HG02798 (cell line): ENCODE data around the gene EMC7.
"Not testable (repeated sequence)": the region's sequence is repeated elsewhere in the genome, so short reads cannot be mapped to it uniquely, and the experiment has no call there.

ENCODE experiments used
- ATAC-seq: cut with Tn5 transposase; IDR thresholded peaks from one replicate; pipeline ENCODE4 v1.9.1; 2021; ENCODE audit warnings: mild to moderate bottlenecking; ENCODE audit not compliant: unreplicated experiment, poor library complexity

The EMC7 gene

GRCh38 chr15:34101366-34102174 lies at the start of gene EMC7, which contains the start of gene PGBD4:
Gene EMC7, minus strand, starts transcription at chr15:34101862. Its CDS starts 23 bp downstream, at chr15:34101839.
Gene PGBD4, plus strand, starts transcription at chr15:34102083. Its CDS starts 449 bp downstream, at chr15:34102532.
- ATAC-seq, result peak; percentile 99

GRCh38 chr15:34147371-34148140 lies 45.9 kb upstream of the EMC7 start:
- no peak for ATAC-seq

- no peak for ATAC-seq
These were observed 31.8 kb upstream of the EMC7 start for GRCh38 chr15:34133511-34133910.

- no peak for ATAC-seq
These were observed 31.2 kb upstream of the EMC7 start for GRCh38 chr15:34132881-34133280.

- no peak for ATAC-seq
These were observed 27.2 kb upstream of the EMC7 start for GRCh38 chr15:34128898-34129297.

DNA sequence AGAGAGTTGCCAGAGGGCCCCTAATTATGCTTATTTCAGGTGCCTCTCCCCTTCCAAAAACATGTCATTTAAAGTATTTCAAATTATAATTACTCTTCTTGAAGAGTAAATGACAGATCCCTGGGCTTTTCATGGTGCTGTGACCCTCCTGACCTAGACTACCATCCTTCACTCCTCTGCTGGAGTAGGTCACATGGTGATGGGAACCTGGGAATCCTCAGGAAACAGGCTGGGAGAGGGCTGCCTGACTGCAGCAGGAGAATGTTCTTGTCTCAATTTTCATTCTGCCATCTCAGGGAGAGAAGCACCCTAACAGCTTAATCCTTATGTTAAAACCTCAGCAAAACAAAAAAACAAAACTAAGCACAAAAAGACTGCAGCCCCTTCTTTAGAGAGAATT lies 24.9 kb upstream of the EMC7 start:
- no peak for ATAC-seq

- ATAC-seq, result no peak
These were observed 24.3 kb upstream of the EMC7 start for GRCh38 chr15:34125945-34126344.

- ATAC-seq, result no peak
These were observed 23.0 kb upstream of the EMC7 start for GRCh38 chr15:34124651-34125050.

DNA sequence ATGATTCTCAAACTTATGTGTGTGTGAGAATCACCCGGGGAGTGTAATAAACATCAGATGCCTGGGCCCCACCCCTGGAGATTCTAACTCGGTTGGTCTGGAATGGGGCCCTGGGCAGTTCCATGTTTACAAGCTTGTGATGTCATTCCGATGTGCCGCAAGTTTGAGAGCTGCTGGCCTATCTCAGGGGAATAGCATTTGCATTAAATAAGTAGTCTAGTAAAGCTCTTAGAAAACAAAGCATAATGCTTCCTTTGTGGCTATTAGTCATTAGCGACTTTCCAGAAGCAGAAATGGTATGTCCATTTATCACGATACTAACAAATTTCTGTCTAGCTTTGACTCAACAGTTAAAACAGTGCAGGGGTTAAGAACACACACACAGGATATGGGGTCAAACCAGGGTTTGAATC lies 21.1 kb upstream of the EMC7 start:
- peak; percentile 49 for ATAC-seq

GRCh38 chr15:34121786-34122185 lies 20.1 kb upstream of the EMC7 start:
- ATAC-seq, result not testable (repeated sequence)

- ATAC-seq, result not testable (repeated sequence)
These were observed 18.8 kb upstream of the EMC7 start for GRCh38 chr15:34120420-34120819.

GRCh38 chr15:34119291-34119690 lies 17.6 kb upstream of the EMC7 start:
- no peak for ATAC-seq

GRCh38 chr15:34116620-34117019 lies 15.0 kb upstream of the EMC7 start:
- ATAC-seq, result no peak

- ATAC-seq, result no peak
These were observed 13.1 kb upstream of the EMC7 start for GRCh38 chr15:34114739-34115138.

DNA sequence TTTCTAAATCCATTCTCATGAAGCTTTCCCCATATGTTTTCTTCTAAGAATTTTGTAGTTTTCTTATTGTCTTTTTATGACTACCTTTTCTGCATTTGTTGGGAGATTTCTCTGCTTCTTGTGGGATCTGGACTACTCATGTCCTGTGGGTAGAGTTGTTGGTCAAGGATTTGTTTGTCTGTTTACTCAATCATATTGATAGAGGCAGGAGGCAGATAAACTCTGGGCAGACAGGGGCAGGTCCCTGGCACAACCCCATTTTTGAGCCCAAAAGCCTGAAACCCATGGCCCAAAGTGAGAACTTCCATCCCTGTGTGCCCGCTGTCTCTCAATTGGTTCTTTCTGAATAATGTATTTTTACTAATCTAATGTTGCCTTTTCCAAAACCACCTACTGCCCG lies 12.6 kb upstream of the EMC7 start:
- ATAC-seq, result no peak

DNA sequence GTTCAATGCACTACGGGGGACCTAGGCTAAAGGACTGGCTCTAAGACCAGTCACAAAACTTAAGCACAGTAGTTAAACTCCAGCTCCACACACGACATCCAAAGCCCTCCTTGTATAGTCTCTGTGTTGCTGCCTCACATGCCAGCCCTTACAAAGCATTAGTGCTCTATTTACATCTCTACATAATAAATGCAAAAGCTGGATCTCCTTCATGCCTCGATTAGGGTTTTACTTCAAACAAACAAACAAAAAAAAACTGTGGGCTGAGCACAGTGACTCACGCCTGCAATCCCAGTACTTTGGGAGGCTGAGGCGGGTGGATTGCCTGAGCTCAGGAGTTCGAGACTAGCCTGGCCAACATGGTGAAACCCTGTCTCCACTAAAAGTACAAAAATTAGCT lies 9.8 kb upstream of the EMC7 start:
- ATAC-seq, result no peak

- peak; percentile 39 for ATAC-seq
These were observed 8.4 kb upstream of the EMC7 start for GRCh38 chr15:34109797-34110663.

- ATAC-seq, result no peak
These were observed 5.7 kb upstream of the EMC7 start for GRCh38 chr15:34107315-34107714.

- ATAC-seq, result no peak
These were observed 4.8 kb upstream of the EMC7 start for GRCh38 chr15:34106423-34106822.

DNA sequence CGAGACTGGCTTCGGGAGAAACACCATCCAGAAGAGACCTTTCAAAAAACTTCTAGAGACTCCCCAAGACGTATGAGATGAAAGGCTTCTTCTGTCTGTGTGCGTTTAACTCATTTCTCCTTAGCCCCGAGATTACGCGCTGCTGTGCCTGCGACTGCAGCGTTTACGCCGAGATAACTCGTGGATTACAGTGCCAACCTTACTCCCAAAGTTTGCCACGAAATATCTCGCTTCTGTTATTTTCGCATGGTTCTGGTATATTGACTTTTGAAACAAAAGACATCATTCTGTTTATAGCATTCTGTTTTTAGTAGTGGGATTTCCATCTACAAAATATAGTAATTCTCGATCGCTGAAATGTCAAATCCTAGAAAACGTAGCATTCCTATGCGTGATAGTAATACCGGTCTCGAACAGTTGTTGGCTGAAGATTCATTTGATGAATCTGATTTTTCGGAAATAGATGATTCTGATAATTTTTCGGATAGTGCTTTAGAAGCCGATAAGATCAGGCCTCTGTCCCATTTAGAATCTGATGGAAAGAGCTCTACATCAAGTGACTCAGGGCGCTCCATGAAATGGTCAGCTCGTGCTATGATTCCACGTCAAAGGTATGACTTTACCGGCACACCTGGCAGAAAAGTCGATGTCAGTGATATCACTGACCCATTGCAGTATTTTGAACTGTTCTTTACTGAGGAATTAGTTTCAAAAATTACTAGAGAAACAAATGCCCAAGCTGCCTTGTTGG lies 688 bp upstream of the EMC7 start:
- ATAC-seq, result no peak
